ENCODE results near the gene HBG1. TPM values are rescaled to one million over a fixed set of nuclear protein-coding genes. Genes with fewer than 3 reads are reported as not detected.

Gene HBG1
- total and polyA plus RNA-seq, 11 donors: not detected

- no peaks in the 10 kb centered on the region for H3K9me3 ChIP-seq
- H3K36me3 ChIP-seq: no peaks in the 10 kb centered on the region
- no peak for TF ChIP-seq POLR2A (IDR thresholded peaks at IDR 0.05)
- TF ChIP-seq, protein P1, sequence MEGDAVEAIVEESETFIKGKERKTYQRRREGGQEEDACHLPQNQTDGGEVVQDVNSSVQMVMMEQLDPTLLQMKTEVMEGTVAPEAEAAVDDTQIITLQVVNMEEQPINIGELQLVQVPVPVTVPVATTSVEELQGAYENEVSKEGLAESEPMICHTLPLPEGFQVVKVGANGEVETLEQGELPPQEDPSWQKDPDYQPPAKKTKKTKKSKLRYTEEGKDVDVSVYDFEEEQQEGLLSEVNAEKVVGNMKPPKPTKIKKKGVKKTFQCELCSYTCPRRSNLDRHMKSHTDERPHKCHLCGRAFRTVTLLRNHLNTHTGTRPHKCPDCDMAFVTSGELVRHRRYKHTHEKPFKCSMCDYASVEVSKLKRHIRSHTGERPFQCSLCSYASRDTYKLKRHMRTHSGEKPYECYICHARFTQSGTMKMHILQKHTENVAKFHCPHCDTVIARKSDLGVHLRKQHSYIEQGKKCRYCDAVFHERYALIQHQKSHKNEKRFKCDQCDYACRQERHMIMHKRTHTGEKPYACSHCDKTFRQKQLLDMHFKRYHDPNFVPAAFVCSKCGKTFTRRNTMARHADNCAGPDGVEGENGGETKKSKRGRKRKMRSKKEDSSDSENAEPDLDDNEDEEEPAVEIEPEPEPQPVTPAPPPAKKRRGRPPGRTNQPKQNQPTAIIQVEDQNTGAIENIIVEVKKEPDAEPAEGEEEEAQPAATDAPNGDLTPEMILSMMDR (IDR thresholded peaks at IDR 0.05): no peak
- ATAC-seq (no peak), DNase-seq (no peak)
- 42 to 61% (median 53%) methylated on average over 4 of the region's 4 CpGs for WGBS, 4 donors
- H3K27me3 ChIP-seq: no peaks in the 10 kb centered on the region
- no peak within 1 kb of the TSS for H3K4me3 ChIP-seq
- H3K27ac ChIP-seq: no peak within 1 kb of the TSS
- H3K4me1 ChIP-seq: no peaks in the 10 kb centered on the region
- intact Hi-C loops (cut with DNase I): no loop called here
These were observed 20.1 kb upstream of the HBG1 start, which contains the start of gene HBE1 for GRCh38 chr11:5269715-5270147. TSS of gene HBE1 (minus strand) at chr11:5269945. CDS start at chr11:5269890, 55 bp downstream.

DNA sequence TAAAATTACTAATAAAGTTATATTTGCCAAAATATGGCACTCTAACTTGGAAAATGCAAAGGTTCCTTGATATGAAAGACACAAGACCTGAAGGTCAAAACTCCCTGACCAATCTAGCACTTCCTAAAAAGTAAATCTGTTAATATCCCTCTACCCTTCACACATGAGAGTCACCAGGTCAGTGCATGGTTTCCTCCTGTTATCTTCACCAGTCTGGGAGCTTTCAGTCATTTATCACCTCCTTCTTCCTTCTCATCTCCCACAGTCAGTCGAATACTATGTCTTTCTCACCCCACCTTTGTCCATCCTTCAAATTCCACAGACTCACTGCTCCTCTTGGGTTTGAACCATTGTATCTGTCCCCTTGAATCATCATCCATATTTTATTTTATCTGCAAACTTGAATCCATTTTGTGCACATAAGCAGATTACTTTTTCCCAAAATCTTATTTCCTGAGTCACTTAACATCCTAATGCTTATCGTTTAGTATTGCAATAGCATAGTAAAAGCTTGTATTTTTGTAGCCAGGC lies 17.4 kb upstream of the HBG1 start:
- no peaks in the 10 kb centered on the region for H3K4me1 ChIP-seq
- no peaks in the 10 kb centered on the region for H3K27me3 ChIP-seq
- H3K4me3 ChIP-seq: no peak overlapping the region
- no peak for TF ChIP-seq POLR2A (IDR thresholded peaks at IDR 0.05)
- TF ChIP-seq, protein P1 (IDR thresholded peaks at IDR 0.05): no peak
- no peak for ATAC-seq
- no peak for DNase-seq
- no peaks in the 10 kb centered on the region for H3K36me3 ChIP-seq
- 55 to 68% (median 62%) methylated on average over 2 of the region's 2 CpGs for WGBS, 4 donors
- intact Hi-C loops (cut with DNase I): no loop called here
- peaks cover 0 to 8% (median 0%) of the 10 kb centered on the region in 12 donors for H3K9me3 ChIP-seq
- no peak overlapping the region for H3K27ac ChIP-seq

GRCh38 chr11:5266609-5267008 lies 17.0 kb upstream of the HBG1 start:
- Histone ChIP-seq H3K4me1 (no peaks in the 10 kb centered on the region), H3K36me3 (no peaks in the 10 kb centered on the region), H3K27ac (no peak overlapping the region), H3K9me3 (peaks cover 0 to 13% (median 0%) of the 10 kb centered on the region in 12 donors), H3K27me3 (no peaks in the 10 kb centered on the region), H3K4me3 (no peak overlapping the region)
- TF ChIP-seq, protein P1 (IDR thresholded peaks at IDR 0.05): no peak
- TF ChIP-seq POLR2A (IDR thresholded peaks at IDR 0.05): no peak
- intact Hi-C loops (cut with DNase I): no loop called here
- ATAC-seq (no peak), DNase-seq (no peak)

DNA sequence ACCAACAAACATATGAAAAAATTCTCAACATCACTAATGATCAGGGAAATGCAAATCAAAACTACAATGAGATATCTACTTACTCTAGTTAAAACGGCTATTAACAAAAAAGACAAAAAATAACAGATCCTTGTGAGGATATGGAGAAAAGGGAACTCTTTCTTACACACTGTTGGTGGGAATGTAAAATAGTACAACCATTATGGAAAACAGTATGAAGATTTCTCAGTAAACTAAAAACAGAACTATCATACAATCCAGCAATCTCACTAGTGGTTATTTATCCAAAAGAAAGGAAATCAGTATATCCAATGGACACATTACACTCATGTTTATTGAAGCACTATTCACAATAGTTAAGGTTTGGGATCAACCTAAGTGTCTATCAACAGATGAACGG lies 16.2 kb upstream of the HBG1 start:
- no peak for DNase-seq
- peaks cover 0 to 17% (median 0%) of the 10 kb centered on the region in 12 donors for H3K9me3 ChIP-seq
- intact Hi-C loops (cut with DNase I): no loop called here
- H3K4me1 ChIP-seq: no peaks in the 10 kb centered on the region
- no peak for ATAC-seq
- TF ChIP-seq, protein P1 (IDR thresholded peaks at IDR 0.05): no peak
- TF ChIP-seq POLR2A (IDR thresholded peaks at IDR 0.05): no peak
- H3K27ac ChIP-seq: no peak overlapping the region
- H3K27me3 ChIP-seq: no peaks in the 10 kb centered on the region
- H3K4me3 ChIP-seq: no peak overlapping the region
- 39 to 62% (median 49%) methylated on average over 2 of the region's 2 CpGs for WGBS, 4 donors
- no peaks in the 10 kb centered on the region for H3K36me3 ChIP-seq

Measured in heart left ventricle (tissue), 16 donors.